ENCODE data around the gene ARHGAP42. TPM values are rescaled to one million over a fixed set of nuclear protein-coding genes. Genes with fewer than 3 reads are reported as not detected.

Gene ARHGAP42
- total RNA-seq, 1 donor from 2014 or later, result 33.2 TPM

DNA sequence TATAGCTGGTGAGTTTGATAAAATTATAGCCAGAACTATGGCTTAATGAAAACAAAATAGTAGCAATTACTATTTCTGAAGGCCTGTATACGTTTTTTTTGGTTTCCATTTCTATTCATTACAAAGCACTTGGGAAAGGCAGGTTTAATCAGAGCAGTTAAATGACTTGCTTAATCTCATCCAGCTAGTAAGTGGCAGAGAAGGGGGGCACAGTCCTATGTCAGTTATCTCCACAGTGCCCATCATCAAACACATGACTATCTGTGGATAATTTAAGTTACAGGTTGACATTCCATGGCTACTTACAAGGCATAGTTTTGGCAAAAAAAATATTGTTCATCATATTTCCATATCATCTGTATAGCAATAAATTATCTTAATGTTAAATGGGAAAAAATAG lies 348.8 kb downstream of the ARHGAP42 start:
- H3K36me3 ChIP-seq (ENCODE audit: insufficient read depth, low read length), result no peaks in the 10 kb centered on the region
- no peak overlapping the region for H2AFZ ChIP-seq (ENCODE audit: low read depth, low read length)
- H4K20me1 ChIP-seq (ENCODE audit: insufficient read depth, low read length), result no peaks in the 10 kb centered on the region
- FAIRE-seq (no peak), DNase-seq (ENCODE audit: low read depth) (no peak)
- no peaks in the 10 kb centered on the region for H3K27me3 ChIP-seq (ENCODE audit: insufficient read depth, low read length)
- Mint-ChIP-seq H3K9me3 (ENCODE audit: unreplicated experiment) (no peaks in the 10 kb centered on the region), H3K4me1 (ENCODE audit: low read depth, unreplicated experiment) (peaks cover 8% of the 10 kb centered on the region), H3K36me3 (ENCODE audit: low read depth, unreplicated experiment) (no peaks in the 10 kb centered on the region), H3K27me3 (ENCODE audit: low read depth, unreplicated experiment) (no peaks in the 10 kb centered on the region), H3K4me3 (ENCODE audit: unreplicated experiment) (no peak overlapping the region), H3K27ac (ENCODE audit: unreplicated experiment) (no peak overlapping the region)
- H3K79me2 ChIP-seq (ENCODE audit: insufficient read depth, low read length), result no peaks in the 10 kb centered on the region
- no peak overlapping the region for H3K9ac ChIP-seq (ENCODE audit: low read length)
- no peak overlapping the region for H3K27ac ChIP-seq (ENCODE audit: low read depth, low read length)
- H3K4me1 ChIP-seq (ENCODE audit: insufficient read depth, low read length), result no peaks in the 10 kb centered on the region
- no peak overlapping the region for H3K4me3 ChIP-seq (ENCODE audit: insufficient read depth, low read depth, low read length)
- TF ChIP-seq EZH2 (IDR thresholded peaks at IDR 0.05; ENCODE audit: insufficient read depth, low read length), result no peak
- TF ChIP-seq, protein P1, sequence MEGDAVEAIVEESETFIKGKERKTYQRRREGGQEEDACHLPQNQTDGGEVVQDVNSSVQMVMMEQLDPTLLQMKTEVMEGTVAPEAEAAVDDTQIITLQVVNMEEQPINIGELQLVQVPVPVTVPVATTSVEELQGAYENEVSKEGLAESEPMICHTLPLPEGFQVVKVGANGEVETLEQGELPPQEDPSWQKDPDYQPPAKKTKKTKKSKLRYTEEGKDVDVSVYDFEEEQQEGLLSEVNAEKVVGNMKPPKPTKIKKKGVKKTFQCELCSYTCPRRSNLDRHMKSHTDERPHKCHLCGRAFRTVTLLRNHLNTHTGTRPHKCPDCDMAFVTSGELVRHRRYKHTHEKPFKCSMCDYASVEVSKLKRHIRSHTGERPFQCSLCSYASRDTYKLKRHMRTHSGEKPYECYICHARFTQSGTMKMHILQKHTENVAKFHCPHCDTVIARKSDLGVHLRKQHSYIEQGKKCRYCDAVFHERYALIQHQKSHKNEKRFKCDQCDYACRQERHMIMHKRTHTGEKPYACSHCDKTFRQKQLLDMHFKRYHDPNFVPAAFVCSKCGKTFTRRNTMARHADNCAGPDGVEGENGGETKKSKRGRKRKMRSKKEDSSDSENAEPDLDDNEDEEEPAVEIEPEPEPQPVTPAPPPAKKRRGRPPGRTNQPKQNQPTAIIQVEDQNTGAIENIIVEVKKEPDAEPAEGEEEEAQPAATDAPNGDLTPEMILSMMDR (IDR thresholded peaks at IDR 0.05; ENCODE audit: insufficient read depth, low read depth, low read length), result no peak
- no peak overlapping the region for H3K4me2 ChIP-seq (ENCODE audit: low read length)
- H3K9me3 ChIP-seq (ENCODE audit: insufficient read depth, low read depth, low read length), result no peaks in the 10 kb centered on the region
